Right atrium auricular region (tissue), 2 donors: ENCODE measurements around the gene CUEDC1. TPM values are rescaled to one million over a fixed set of nuclear protein-coding genes. Genes with fewer than 3 reads are reported as not detected.

Source experiments
- DNase-seq: peaks from one replicate; pipeline ENCODE4 v3.0.0-alpha.2; 2019; ENCODE audit warnings: low spot score
- H3K27ac ChIP-seq, 2 donors: fragments of 200-600 bp; sonication (generic); 1 replicate in 1 of 2; 2 replicates in 1 of 2; pipeline ENCODE4 v1.5.1; 2016 to 2019
- H3K27me3 ChIP-seq, 2 donors: fragments of 200-600 bp; sonication (generic); one replicate each; pipeline versions ENCODE4 v1.5.1 to v1.6.0; 2017 to 2019
- H3K36me3 ChIP-seq: fragments of 200-600 bp; sonication (generic); one replicate; pipeline ENCODE4 v1.5.1; 2016
- H3K4me1 ChIP-seq, 2 donors: fragments of 200-600 bp; sonication (generic); one replicate each; pipeline versions ENCODE4 v1.5.1 to v1.6.0; 2017 to 2019
- H3K4me3 ChIP-seq, 2 donors: fragments of 200-600 bp; sonication (generic); 1 replicate in 1 of 2; 2 replicates in 1 of 2; pipeline ENCODE4 v1.5.1; 2017 to 2019; ENCODE audit warnings: mild to moderate bottlenecking in 1 of 2, moderate library complexity in 1 of 2
- H3K9me3 ChIP-seq, 2 donors: fragments of 200-600 bp; sonication (generic); one replicate each; pipeline ENCODE4 v1.5.1; 2019
- total RNA-seq, 2 donors: library from RNA; depleted of rRNA; stranded (reverse); fragments of >200 nt; gene quantifications; one replicate each; pipeline ENCODE4 v1.1.0, GENCODE V29; 2016
- TF ChIP-seq, protein P1 (sequence below), 2 donors: fragments of 200-600 bp; sonication (generic); IDR thresholded peaks; one replicate each; pipeline ENCODE4 v1.5.1; 2019; ENCODE audit warnings: antibody characterized with exemption in 2 of 2

The CUEDC1 gene
- total RNA-seq, 2 donors from 2014 or later: 32.5 to 33.3 TPM

GRCh38 chr17:57871863-57872262 lies 83.3 kb downstream of the CUEDC1 start:
- Histone ChIP-seq H3K36me3 (peaks cover 27% of the 10 kb centered on the region), H3K27ac (no peak overlapping the region), H3K27me3 (no peaks in the 10 kb centered on the region), H3K4me1 (peaks cover 0 to 63% of the 10 kb centered on the region in 2 donors), H3K9me3 (no peaks in the 10 kb centered on the region), H3K4me3 (no peak overlapping the region)
- TF ChIP-seq, protein P1, sequence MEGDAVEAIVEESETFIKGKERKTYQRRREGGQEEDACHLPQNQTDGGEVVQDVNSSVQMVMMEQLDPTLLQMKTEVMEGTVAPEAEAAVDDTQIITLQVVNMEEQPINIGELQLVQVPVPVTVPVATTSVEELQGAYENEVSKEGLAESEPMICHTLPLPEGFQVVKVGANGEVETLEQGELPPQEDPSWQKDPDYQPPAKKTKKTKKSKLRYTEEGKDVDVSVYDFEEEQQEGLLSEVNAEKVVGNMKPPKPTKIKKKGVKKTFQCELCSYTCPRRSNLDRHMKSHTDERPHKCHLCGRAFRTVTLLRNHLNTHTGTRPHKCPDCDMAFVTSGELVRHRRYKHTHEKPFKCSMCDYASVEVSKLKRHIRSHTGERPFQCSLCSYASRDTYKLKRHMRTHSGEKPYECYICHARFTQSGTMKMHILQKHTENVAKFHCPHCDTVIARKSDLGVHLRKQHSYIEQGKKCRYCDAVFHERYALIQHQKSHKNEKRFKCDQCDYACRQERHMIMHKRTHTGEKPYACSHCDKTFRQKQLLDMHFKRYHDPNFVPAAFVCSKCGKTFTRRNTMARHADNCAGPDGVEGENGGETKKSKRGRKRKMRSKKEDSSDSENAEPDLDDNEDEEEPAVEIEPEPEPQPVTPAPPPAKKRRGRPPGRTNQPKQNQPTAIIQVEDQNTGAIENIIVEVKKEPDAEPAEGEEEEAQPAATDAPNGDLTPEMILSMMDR (IDR thresholded peaks at IDR 0.05): no peak
- DNase-seq: no peak

DNA sequence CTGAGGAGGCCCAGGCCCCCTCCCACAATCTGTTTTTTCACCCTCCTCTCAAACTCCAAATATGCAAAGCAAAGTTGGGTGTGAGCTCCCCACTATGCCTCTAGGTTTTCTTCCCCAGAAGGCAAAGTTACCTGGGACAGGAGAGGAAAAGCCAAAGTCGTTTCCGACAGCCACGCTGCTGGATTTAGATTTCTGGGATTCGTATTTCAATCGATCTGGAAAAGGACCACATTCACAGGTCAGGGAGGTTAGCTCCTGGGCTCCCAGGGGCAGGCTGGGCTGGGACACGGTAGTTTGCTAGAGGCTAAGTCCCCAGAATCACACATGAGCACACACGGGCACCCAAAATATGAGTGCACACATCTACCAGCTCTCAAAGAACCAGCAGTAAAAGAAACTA lies 84.1 kb downstream of the CUEDC1 start:
- TF ChIP-seq, protein P1 (IDR thresholded peaks at IDR 0.05): no peak
- Histone ChIP-seq H3K27me3 (no peaks in the 10 kb centered on the region), H3K9me3 (no peaks in the 10 kb centered on the region), H3K4me1 (peaks cover 0 to 57% of the 10 kb centered on the region in 2 donors), H3K4me3 (no peak overlapping the region), H3K36me3 (peaks cover 29% of the 10 kb centered on the region), H3K27ac (no peak overlapping the region)
- DNase-seq: no peak

- Histone ChIP-seq H3K27me3 (no peaks in the 10 kb centered on the region), H3K9me3 (no peaks in the 10 kb centered on the region), H3K4me3 (no peak overlapping the region), H3K36me3 (peaks cover 33% of the 10 kb centered on the region), H3K27ac (no peak overlapping the region), H3K4me1 (peaks cover 0 to 48% of the 10 kb centered on the region in 2 donors)
- TF ChIP-seq, protein P1 (IDR thresholded peaks at IDR 0.05): no peak
- no peak for DNase-seq
These were observed 85.0 kb downstream of the CUEDC1 start for GRCh38 chr17:57870283-57870635.

DNA sequence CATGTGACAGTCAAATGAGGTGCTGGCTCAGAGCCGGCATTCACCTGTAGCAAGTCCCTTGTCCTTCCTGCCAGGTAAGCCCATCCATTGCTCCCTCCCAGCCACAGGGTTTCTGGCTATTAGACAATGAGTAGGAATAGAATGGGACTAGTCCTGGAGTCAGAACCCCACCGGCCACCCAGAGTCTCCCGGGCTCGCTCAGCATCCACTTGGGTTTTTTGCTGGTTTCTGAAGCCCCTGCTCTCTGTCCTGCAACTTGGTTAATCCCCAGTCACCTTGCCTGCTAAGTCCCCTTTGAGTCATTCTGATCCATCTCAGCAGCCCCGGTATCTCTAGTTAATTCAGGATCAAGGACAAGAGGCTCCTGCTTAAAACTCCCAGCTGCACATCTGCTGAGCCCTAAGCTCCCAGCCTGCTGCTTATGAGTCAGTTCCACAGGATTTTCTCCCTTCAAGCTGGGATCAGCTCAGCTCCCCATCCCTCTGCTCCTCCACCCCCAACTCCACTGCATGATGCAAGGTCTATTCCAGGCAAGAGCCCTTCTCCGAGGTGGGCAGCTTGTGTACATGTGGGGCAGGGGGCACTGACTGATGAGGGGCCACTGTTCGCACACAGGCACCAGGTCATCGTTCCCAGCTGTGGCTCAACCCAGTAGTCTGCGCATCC lies 85.5 kb downstream of the CUEDC1 start:
- H3K27me3 ChIP-seq: no peaks in the 10 kb centered on the region
- H3K27ac ChIP-seq: no peak overlapping the region
- no peaks in the 10 kb centered on the region for H3K9me3 ChIP-seq
- TF ChIP-seq, protein P1 (IDR thresholded peaks at IDR 0.05): no peak
- H3K36me3 ChIP-seq: peaks cover 33% of the 10 kb centered on the region
- H3K4me3 ChIP-seq: no peak overlapping the region
- H3K4me1 ChIP-seq: peaks cover 0 to 43% of the 10 kb centered on the region in 2 donors
- DNase-seq: no peak

DNA sequence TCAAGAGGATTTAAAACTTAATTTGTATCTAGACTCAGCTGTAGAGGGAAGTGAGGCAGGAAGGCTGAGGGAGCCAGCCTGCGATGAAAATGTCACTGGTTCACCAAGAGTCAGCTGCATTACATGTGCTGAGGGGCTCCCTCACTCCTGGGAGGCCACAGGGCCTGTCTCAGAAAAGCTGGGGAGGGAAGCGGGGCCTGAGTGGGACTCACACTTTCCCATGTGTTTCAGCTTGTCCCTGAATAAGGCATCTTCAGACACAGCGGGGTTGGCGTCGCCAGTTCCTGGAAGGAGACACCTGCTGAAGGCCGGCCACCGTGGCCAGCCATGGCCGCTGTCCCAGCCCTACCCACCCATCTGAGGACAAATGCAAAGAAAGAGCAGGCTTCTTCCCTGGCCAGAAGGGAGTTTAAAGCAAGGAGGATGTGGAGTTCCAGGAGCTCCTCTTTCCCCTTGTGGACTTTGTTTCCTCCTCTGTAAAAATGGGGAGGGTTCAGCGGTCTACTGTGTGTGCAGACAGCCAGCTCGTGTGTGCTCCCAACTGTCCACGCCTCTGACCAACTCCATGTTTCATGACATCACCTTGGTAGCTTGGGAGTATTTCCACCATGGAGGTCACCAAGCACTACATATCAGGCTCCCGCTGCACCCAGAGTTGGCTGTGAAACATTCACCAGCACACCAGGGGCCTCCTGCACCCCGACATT lies 86.1 kb downstream of the CUEDC1 start:
- H3K9me3 ChIP-seq: no peaks in the 10 kb centered on the region
- peaks cover 0 to 36% of the 10 kb centered on the region in 2 donors for H3K4me1 ChIP-seq
- no peak overlapping the region for H3K4me3 ChIP-seq
- peaks cover 33% of the 10 kb centered on the region for H3K36me3 ChIP-seq
- no peaks in the 10 kb centered on the region for H3K27me3 ChIP-seq
- TF ChIP-seq, protein P1 (IDR thresholded peaks at IDR 0.05): no peak
- no peak for DNase-seq
- peak overlapping the region; percentile 41 to 77 for H3K27ac ChIP-seq
